GM12892 (cell line): Measurements from ENCODE around the gene FBXO44.

Experiments
- DNase-seq: peaks from one replicate; pipeline ENCODE4 v3.0.0; 2011; ENCODE audit not compliant: insufficient read length
- FAIRE-seq: peaks from 2 replicates; lab custom pipeline; 2011; peaks lifted over from hg19 to GRCh38; lab: Jason Lieb, UNC
- POLR2A ChIP-seq: IDR thresholded peaks from 2 replicates; pipeline ENCODE4 v1.6.1; 2011; ENCODE audit warnings: low read depth, low read length, control low read depth
- POLR2AphosphoS5 ChIP-seq: IDR thresholded peaks from 2 replicates; pipeline ENCODE4 v1.6.1; 2011; ENCODE audit warnings: low read depth, low read length, control low read depth
- TAF1 ChIP-seq: IDR thresholded peaks from 2 replicates; pipeline ENCODE4 v1.6.1; 2011; ENCODE audit warnings: low read depth, mild to moderate bottlenecking, control low read depth, low read length, borderline replicate concordance

FBXO44 gene

DNA sequence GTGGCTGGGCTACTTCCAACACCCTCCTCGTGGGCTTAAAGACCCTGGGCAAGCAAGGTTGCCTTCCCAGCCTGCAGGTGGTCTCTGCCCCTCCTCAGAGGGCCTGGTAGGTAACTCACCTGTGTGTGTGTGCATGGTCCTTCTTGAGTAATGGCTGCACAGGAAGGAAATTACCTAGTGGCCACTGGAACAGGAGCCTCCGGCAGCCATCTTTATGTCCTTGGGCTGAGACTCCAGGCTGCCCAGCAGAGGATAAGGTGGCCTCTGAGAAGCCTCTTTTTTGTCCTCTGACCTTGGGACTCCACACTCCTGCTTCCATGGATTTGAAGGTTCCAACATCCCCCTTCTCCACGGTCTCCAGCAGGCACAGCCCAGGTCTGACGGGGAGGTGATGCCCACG is 56.8 kb downstream of the FBXO44 start:
- no peak for FAIRE-seq
- TF ChIP-seq TAF1 = no peak
- TF ChIP-seq POLR2A = no peak
- TF ChIP-seq POLR2AphosphoS5 = no peak
- DNase-seq = no peak

DNA sequence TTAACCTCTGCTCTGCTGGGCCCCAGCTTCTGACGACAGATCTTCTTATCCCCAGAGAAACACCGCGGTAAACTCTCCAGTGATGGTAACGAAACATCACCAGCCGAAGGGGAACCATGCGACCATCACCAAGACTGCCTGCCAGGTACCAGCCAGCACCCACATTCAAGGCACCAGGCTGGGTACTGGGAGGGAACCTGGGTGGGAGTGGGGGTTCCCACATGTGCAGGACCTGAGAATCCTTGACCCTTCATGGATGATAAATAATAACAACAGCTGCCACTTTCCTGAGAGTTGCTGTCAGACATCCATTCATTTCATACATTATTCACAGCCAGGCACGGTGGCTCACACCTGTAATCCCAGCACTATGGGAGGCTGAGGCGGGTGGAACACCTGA is 57.6 kb downstream of the FBXO44 start:
- no peak for DNase-seq
- no peak for TF ChIP-seq TAF1
- TF ChIP-seq POLR2AphosphoS5 = no peak
- TF ChIP-seq POLR2A = no peak
- FAIRE-seq = no peak
